MCF 10A (cell line): ENCODE data around the gene AURKAIP1. TPM values are rescaled to one million over a fixed set of nuclear protein-coding genes. Genes with fewer than 3 reads are reported as not detected.

Experiments used
- BruUV-seq: library from RNA; stranded (reverse); fragments of 400-500 nt; replicated peaks from 2 replicates; lab custom pipeline; 2021; lab: Mats Ljungman, UMichigan
- CTCF ChIA-PET: fragments of 300-600 bp; sonication (Branson Sonifier 250); formaldehyde crosslinking; extraction: SDS; loops from one replicate; lab custom pipeline; 2021; ENCODE audit warnings: antibody characterized with exemption, inconsistent platforms; lab: Yijun Ruan, JAX
- POLR2A ChIA-PET: fragments of 300-600, 350-650 bp; sonication (Branson Sonifier 250); formaldehyde crosslinking; extraction: SDS; loops from one replicate; lab custom pipeline; 2020; ENCODE audit warnings: antibody characterized with exemption, inconsistent platforms; lab: Yijun Ruan, JAX
- DNase-seq: peaks from one replicate; pipeline ENCODE4 v3.0.0-alpha.2; 2018; ENCODE audit not compliant: unreplicated experiment
- H3K27ac Mint-ChIP-seq: one replicate; pipeline ENCODE4 v1.8.0; 2022; ENCODE audit warnings: mild to moderate bottlenecking, low read depth, mixed read lengths; ENCODE audit not compliant: unreplicated experiment
- H3K27me3 Mint-ChIP-seq: one replicate; pipeline ENCODE4 v1.8.0; 2022; ENCODE audit warnings: mixed read lengths; ENCODE audit not compliant: insufficient read depth, unreplicated experiment
- H3K36me3 Mint-ChIP-seq: one replicate; pipeline ENCODE4 v1.8.0; 2022; ENCODE audit warnings: mild to moderate bottlenecking, moderate library complexity, mixed read lengths; ENCODE audit not compliant: insufficient read depth, unreplicated experiment
- H3K4me1 Mint-ChIP-seq: one replicate; pipeline ENCODE4 v1.8.0; 2022; ENCODE audit warnings: mixed read lengths; ENCODE audit not compliant: insufficient read depth, unreplicated experiment
- H3K4me3 Mint-ChIP-seq: one replicate; pipeline ENCODE4 v1.8.0; 2022; ENCODE audit warnings: mild to moderate bottlenecking, moderate library complexity, mixed read lengths; ENCODE audit not compliant: unreplicated experiment
- H3K9me3 Mint-ChIP-seq: one replicate; pipeline ENCODE4 v1.8.0; 2022; ENCODE audit warnings: mixed read lengths; ENCODE audit not compliant: unreplicated experiment
- CTCF ChIP-seq: fragments of 200-600 bp; IDR thresholded peaks from one replicate; pipeline ENCODE4 v1.8.0; 2022; ENCODE audit warnings: antibody characterized with exemption, mild to moderate bottlenecking; ENCODE audit not compliant: unreplicated experiment
- intact Hi-C: fragments of 100-400 bp; cut with micrococcal nuclease; formaldehyde crosslinking; loops from 2 replicates; pipeline ENCODE4 v1.14.1; 2022
- total RNA-seq: library from RNA; stranded (reverse); gene quantifications from 2 replicates; pipeline ENCODE4 v1.2.3, GENCODE V29; 2022

The AURKAIP1 gene
- total RNA-seq, 1 experiment from 2014 or later = 148 TPM

- POLR2A ChIA-PET = no interaction called here
- CTCF ChIA-PET = interaction anchor here (0.7 kb wide), 1 partner anchor 185 kb away, joined by 3 read pairs; no protein-coding TSS in a partner anchor
- DNase-seq = no peak
- H3K27me3 Mint-ChIP-seq = no peaks in the 10 kb centered on the region
- TF ChIP-seq CTCF = no peak
- no peak overlapping the region for H3K27ac Mint-ChIP-seq
- no TSS peak for BruUV-seq
- no peaks in the 10 kb centered on the region for H3K9me3 Mint-ChIP-seq
- H3K36me3 Mint-ChIP-seq = peaks cover 100% of the 10 kb centered on the region
- no peaks in the 10 kb centered on the region for H3K4me1 Mint-ChIP-seq
- H3K4me3 Mint-ChIP-seq = no peak overlapping the region
- intact Hi-C loops = no loop called here
These were observed 18.4 kb upstream of the AURKAIP1 start for GRCh38 chr1:1393428-1393827.

- no peak for TF ChIP-seq CTCF
- no peak overlapping the region for H3K4me3 Mint-ChIP-seq
These were observed 18.0 kb upstream of the AURKAIP1 start for GRCh38 chr1:1393014-1393413.

GRCh38 chr1:1391225-1391624, 16.2 kb upstream of the AURKAIP1 start:
- intact Hi-C loops = no loop called here
- Mint-ChIP-seq H3K4me3 (no peak overlapping the region), H3K27ac (no peak overlapping the region), H3K4me1 (no peaks in the 10 kb centered on the region), H3K9me3 (no peaks in the 10 kb centered on the region), H3K27me3 (no peaks in the 10 kb centered on the region), H3K36me3 (peaks cover 100% of the 10 kb centered on the region)
- ChIA-PET CTCF (no interaction called here), POLR2A (interaction anchor here (0.8 to 3.2 kb wide), 2 partner anchors 16 kb away, joined by 3 to 21 read pairs; partner anchors contain the start of gene AURKAIP1)
- BruUV-seq = no TSS peak
- no peak for TF ChIP-seq CTCF
- no peak for DNase-seq

More at GRCh38 chr1:1393014-1393413, 18.0 kb upstream of the AURKAIP1 start:
- BruUV-seq = no TSS peak
- DNase-seq = no peak
- Mint-ChIP-seq H3K9me3 (no peaks in the 10 kb centered on the region), H3K27me3 (no peaks in the 10 kb centered on the region), H3K36me3 (peaks cover 100% of the 10 kb centered on the region), H3K4me1 (no peaks in the 10 kb centered on the region), H3K27ac (no peak overlapping the region)
- ChIA-PET POLR2A (no interaction called here), CTCF (interaction anchor here (0.7 kb wide), 1 partner anchor 169 kb away, joined by 3 read pairs; no protein-coding TSS in a partner anchor)
- intact Hi-C loops = no loop called here

GRCh38 chr1:1390675-1391074, 15.7 kb upstream of the AURKAIP1 start:
- no peak overlapping the region for H3K27ac Mint-ChIP-seq
- no peaks in the 10 kb centered on the region for H3K9me3 Mint-ChIP-seq
- H3K36me3 Mint-ChIP-seq = peaks cover 100% of the 10 kb centered on the region
- CTCF ChIA-PET = interaction anchor here (0.5 to 1.6 kb wide), 4 partner anchors 8 to 264 kb away, joined by 3 to 5 read pairs (median 5); partner anchors contain the start of gene CCNL2
- DNase-seq = no peak
- H3K27me3 Mint-ChIP-seq = no peaks in the 10 kb centered on the region
- TF ChIP-seq CTCF = no peak
- no peak overlapping the region for H3K4me3 Mint-ChIP-seq
- no peaks in the 10 kb centered on the region for H3K4me1 Mint-ChIP-seq
- POLR2A ChIA-PET = interaction anchor here (0.8 to 3.2 kb wide), 2 partner anchors 15 to 17 kb away, joined by 3 to 21 read pairs; partner anchors contain the start of gene AURKAIP1
- intact Hi-C loops = no loop called here
- BruUV-seq = TSS peak; percentile 12
